Panc1 (cell line): ENCODE data around the gene HACD2. TPM values are rescaled to one million over a fixed set of nuclear protein-coding genes. Genes with fewer than 3 reads are reported as not detected.

ENCODE experiments used
- ATAC-seq: fragments of 200-7000 bp; cut with Tn5 transposase; 2 replicates; pipeline ENCODE4 v1.9.1; 2020; ENCODE audit warnings: mild to moderate bottlenecking, moderate library complexity
- BruUV-seq: library from RNA; stranded (reverse); fragments of 400-500 nt; replicated peaks from 2 replicates; lab custom pipeline; 2021; lab: Mats Ljungman, UMichigan
- CTCF ChIA-PET: fragments of 300-600 bp; sonication (Branson Sonifier 250); formaldehyde crosslinking; loops from one replicate; lab custom pipeline; 2022; ENCODE audit warnings: antibody characterized with exemption; lab: Charles Lee
- POLR2A ChIA-PET: fragments of 300-600 bp; sonication (Branson Sonifier 250); formaldehyde crosslinking; loops from one replicate; lab custom pipeline; 2022; ENCODE audit warnings: antibody characterized with exemption; lab: Charles Lee
- DNase-seq: peaks from one replicate; pipeline ENCODE4 v3.0.0-alpha.2; 2010; ENCODE audit warnings: low read depth, low spot score
- H3K27ac ChIP-seq: 2 replicates; pipeline ENCODE4 v1.5.1; 2011; ENCODE audit warnings: mild to moderate bottlenecking, low read length, inconsistent platforms
- H3K27me3 ChIP-seq: fragments of 200-500 bp; sonication (Bioruptor generic); 2 replicates; pipeline ENCODE4 v1.6.0; 2014; ENCODE audit warnings: low read length, inconsistent platforms; ENCODE audit not compliant: control insufficient read depth, insufficient read depth
- H3K36me3 ChIP-seq: fragments of 200-500 bp; sonication (Bioruptor generic); 2 replicates; pipeline ENCODE4 v1.5.1; 2014; ENCODE audit warnings: inconsistent platforms, mild to moderate bottlenecking, low read length, moderate library complexity; ENCODE audit not compliant: control insufficient read depth, insufficient read depth
- H3K4me1 ChIP-seq: 2 replicates; pipeline ENCODE4 v1.5.1; 2011; ENCODE audit warnings: inconsistent platforms, mild to moderate bottlenecking, low read length, moderate library complexity; ENCODE audit not compliant: control insufficient read depth, insufficient read depth
- H3K4me3 ChIP-seq, 2 experiments: 2 replicates each; pipeline ENCODE4 v1.5.1; 2011 to 2012; ENCODE audit warnings: low read depth in 2 of 2, low read length in 2 of 2, mild to moderate bottlenecking in 2 of 2, inconsistent platforms in 1 of 2, moderate library complexity in 1 of 2
- H3K9me3 ChIP-seq: fragments of 200-500 bp; sonication (Bioruptor generic); 2 replicates; pipeline ENCODE4 v1.5.1; 2014; ENCODE audit warnings: low read depth, mild to moderate bottlenecking, inconsistent platforms, low read length, moderate library complexity; ENCODE audit not compliant: control insufficient read depth, insufficient read depth
- CTCF ChIP-seq: fragments of 450-650 bp; IDR thresholded peaks from 2 replicates; pipeline ENCODE4 v1.5.1; 2017; ENCODE audit warnings: mild to moderate bottlenecking
- POLR2AphosphoS5 ChIP-seq: IDR thresholded peaks from 2 replicates; pipeline ENCODE4 v1.6.1; 2012; ENCODE audit warnings: mild to moderate bottlenecking, low read depth, low read length, moderate library complexity
- REST ChIP-seq, 2 experiments: IDR thresholded peaks; 2 replicates each; pipeline ENCODE4 v1.6.1; 2011 to 2012; ENCODE audit warnings: low read depth in 2 of 2, control low read depth in 1 of 2, low read length in 1 of 2, mild to moderate bottlenecking in 1 of 2, moderate library complexity in 1 of 2; ENCODE audit not compliant: insufficient read depth in 1 of 2
- SIN3A ChIP-seq: IDR thresholded peaks from 2 replicates; pipeline ENCODE4 v1.6.1; 2012; ENCODE audit warnings: low read depth, mild to moderate bottlenecking, low read length, moderate library complexity, borderline replicate concordance; ENCODE audit not compliant: insufficient read depth
- TCF7L2 ChIP-seq: IDR thresholded peaks from 2 replicates; pipeline ENCODE4 v1.6.1; 2011; ENCODE audit warnings: mild to moderate bottlenecking, low read depth, low read length, inconsistent platforms
- in situ Hi-C: cut with HindIII; loops from 2 replicates; pipeline ENCODE4 v1.10.0; 2016; ENCODE audit warnings: low sequenced_read_pairs, low pct_unique_long_range_greater_than_20kb
- intact Hi-C: fragments of 100-400 bp; cut with micrococcal nuclease; formaldehyde crosslinking; loops from one replicate; pipeline ENCODE4 v1.10.0; 2022; ENCODE audit not compliant: unreplicated experiment
- total RNA-seq: library from RNA; stranded (reverse); gene quantifications from one replicate; pipeline ENCODE4 v1.2.1, GENCODE V29; 2021; ENCODE audit not compliant: unreplicated experiment

The HACD2 gene
- total RNA-seq, 1 experiment from 2014 or later, result 58.6 TPM

- Histone ChIP-seq H3K27ac (no peak overlapping the region), H3K36me3 (no peaks in the 10 kb centered on the region), H3K4me1 (no peaks in the 10 kb centered on the region), H3K4me3 (no peak overlapping the region), H3K9me3 (no peaks in the 10 kb centered on the region), H3K27me3 (no peaks in the 10 kb centered on the region)
- in situ Hi-C loops (no loop called here), intact Hi-C loops (no loop called here)
- ChIA-PET CTCF (no interaction called here), POLR2A (no interaction called here)
- TF ChIP-seq REST (IDR thresholded peaks at IDR 0.05; ENCODE audit: insufficient read depth in 1 of 2, low read depth in 2 of 2, low read length in 1 of 2) (no peak), TCF7L2 (no peak), POLR2AphosphoS5 (no peak), SIN3A (no peak), CTCF (no peak)
- ATAC-seq (no peak), DNase-seq (no peak)
- BruUV-seq, result no TSS peak
These were observed 50.6 kb downstream of the HACD2 start for GRCh38 chr3:123534264-123534663.

- ATAC-seq (no peak), DNase-seq (no peak)
- Histone ChIP-seq H3K9me3 (no peaks in the 10 kb centered on the region), H3K4me3 (no peak overlapping the region), H3K27me3 (no peaks in the 10 kb centered on the region), H3K4me1 (no peaks in the 10 kb centered on the region), H3K36me3 (no peaks in the 10 kb centered on the region), H3K27ac (no peak overlapping the region)
- in situ Hi-C loops (no loop called here), intact Hi-C loops (no loop called here)
- TF ChIP-seq TCF7L2, result no peak
- TF ChIP-seq POLR2AphosphoS5, result no peak
- TF ChIP-seq REST (IDR thresholded peaks at IDR 0.05; ENCODE audit: insufficient read depth in 1 of 2, low read depth in 2 of 2, low read length in 1 of 2), result no peak
- TF ChIP-seq SIN3A, result no peak
- no peak for TF ChIP-seq CTCF
- no TSS peak for BruUV-seq
- ChIA-PET POLR2A (interaction anchor here (0.6 kb wide), 1 partner anchor 87 kb away, joined by 3 read pairs; no protein-coding TSS in a partner anchor), CTCF (no interaction called here)
These were observed 51.2 kb downstream of the HACD2 start for GRCh38 chr3:123533554-123534159.
